Astrocyte of the spinal cord (primary cell): ENCODE measurements around the gene WFDC2.

Experiments
- DNase-seq: peaks from one replicate; pipeline ENCODE4 v3.0.0; 2011; ENCODE audit warnings: low read depth, low spot score
- H3K4me3 ChIP-seq: 2 replicates; pipeline ENCODE4 v1.5.1; 2011; ENCODE audit warnings: low read depth, mild to moderate bottlenecking, low read length, moderate library complexity
- in situ Hi-C: cut with HindIII; loops from 2 replicates; pipeline ENCODE4 v1.10.0; 2017; ENCODE audit warnings: low sequenced_read_pairs
- TF ChIP-seq, protein P1 (sequence below): IDR thresholded peaks from 2 replicates; pipeline ENCODE4 v1.5.1; 2012; ENCODE audit warnings: low read depth, mild to moderate bottlenecking, low read length, inconsistent platforms

Gene WFDC2

DNA sequence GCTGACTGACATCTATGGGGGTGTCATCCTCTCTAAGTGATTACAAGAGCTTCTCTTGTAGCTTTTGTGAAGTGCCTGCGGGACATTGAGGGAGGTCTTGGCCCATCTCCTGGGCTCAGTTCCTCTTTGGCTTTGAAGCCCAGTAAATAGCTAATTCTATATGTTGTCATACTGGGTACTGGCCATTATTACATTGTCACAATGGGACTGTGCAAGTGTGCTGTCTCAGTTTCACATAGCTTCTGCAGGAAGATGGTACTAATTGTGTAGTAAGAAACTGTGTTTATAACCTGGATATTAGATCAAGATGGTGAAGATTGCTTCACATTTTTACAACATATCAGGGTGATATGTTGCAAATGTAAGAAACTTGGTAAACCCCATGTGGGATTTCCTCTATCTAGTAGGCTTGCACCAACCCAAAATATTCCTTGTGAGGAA, 26.0 kb downstream of the WFDC2 start:
- TF ChIP-seq, protein P1, sequence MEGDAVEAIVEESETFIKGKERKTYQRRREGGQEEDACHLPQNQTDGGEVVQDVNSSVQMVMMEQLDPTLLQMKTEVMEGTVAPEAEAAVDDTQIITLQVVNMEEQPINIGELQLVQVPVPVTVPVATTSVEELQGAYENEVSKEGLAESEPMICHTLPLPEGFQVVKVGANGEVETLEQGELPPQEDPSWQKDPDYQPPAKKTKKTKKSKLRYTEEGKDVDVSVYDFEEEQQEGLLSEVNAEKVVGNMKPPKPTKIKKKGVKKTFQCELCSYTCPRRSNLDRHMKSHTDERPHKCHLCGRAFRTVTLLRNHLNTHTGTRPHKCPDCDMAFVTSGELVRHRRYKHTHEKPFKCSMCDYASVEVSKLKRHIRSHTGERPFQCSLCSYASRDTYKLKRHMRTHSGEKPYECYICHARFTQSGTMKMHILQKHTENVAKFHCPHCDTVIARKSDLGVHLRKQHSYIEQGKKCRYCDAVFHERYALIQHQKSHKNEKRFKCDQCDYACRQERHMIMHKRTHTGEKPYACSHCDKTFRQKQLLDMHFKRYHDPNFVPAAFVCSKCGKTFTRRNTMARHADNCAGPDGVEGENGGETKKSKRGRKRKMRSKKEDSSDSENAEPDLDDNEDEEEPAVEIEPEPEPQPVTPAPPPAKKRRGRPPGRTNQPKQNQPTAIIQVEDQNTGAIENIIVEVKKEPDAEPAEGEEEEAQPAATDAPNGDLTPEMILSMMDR = no peak
- no peak overlapping the region for H3K4me3 ChIP-seq
- DNase-seq = no peak
- in situ Hi-C loops = no loop called here

DNA sequence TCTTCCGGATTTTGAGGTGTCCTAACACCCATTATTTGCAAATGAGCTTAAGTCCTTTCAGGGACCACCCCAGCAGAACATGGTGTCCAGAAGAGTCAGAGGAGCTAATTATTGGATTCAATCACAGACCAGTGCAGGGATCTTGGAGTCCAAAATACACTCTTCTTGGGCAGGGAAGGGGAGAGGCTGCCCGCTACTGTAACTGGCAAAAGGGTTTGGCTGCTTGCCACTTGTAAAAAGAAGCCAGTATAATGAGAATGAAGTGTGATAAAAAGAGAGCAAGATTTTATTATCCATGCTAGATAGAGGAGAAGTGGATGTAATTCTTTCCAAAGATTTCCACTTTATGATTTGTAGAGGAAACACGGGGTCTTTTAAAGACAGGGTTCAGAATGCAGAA, 26.6 kb downstream of the WFDC2 start:
- DNase-seq = no peak
- in situ Hi-C loops = no loop called here
- TF ChIP-seq, protein P1 = no peak
- no peak overlapping the region for H3K4me3 ChIP-seq

DNA sequence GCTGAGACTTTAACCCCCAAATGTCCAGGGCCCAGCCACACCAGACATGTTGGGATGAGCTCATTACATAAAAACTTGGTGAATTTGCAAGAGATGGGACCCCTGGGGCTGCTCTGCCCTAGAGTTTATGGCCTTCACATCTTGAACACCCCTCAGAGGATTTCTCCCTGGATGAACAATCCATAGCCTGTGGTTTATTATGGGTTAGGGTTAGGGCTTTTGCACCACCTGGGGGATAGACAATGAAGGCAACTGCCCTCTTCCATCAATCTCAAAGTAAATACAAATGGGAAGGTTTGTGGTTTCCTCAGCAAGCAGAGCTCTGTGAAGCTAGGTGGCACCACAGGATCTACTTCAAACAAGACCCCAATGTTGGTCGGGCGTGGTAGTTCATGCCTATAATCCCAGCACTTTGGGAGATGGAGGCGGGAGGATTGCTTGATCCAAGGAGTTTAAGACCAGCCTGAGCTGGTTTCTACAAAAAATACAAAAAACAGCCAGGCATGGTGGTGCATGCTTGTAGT, 28.5 kb downstream of the WFDC2 start:
- in situ Hi-C loops = no loop called here
- TF ChIP-seq, protein P1 = no peak
- H3K4me3 ChIP-seq = no peak overlapping the region
- DNase-seq = no peak

DNA sequence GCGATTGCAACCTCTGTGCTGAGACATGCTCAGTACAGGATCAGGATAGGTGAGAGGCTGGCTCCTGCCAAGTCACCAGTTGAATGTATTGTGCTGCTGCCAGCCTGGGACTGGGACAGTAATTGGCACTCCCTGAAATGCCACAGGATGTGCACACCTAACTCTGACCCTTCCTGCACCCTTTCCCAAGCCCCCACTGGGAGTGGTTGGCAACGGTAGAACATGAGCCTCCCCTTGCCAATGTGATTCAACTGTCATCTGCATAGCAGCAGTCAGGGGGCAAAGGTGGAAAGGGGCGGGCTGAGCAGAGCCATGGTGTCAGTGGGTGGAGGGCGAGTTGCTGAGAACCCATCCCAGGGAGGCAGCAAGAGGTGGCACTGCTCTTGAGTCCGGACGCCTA, 30.5 kb downstream of the WFDC2 start:
- DNase-seq = no peak
- no peak overlapping the region for H3K4me3 ChIP-seq
- TF ChIP-seq, protein P1 = no peak
- in situ Hi-C loops = no loop called here

DNA sequence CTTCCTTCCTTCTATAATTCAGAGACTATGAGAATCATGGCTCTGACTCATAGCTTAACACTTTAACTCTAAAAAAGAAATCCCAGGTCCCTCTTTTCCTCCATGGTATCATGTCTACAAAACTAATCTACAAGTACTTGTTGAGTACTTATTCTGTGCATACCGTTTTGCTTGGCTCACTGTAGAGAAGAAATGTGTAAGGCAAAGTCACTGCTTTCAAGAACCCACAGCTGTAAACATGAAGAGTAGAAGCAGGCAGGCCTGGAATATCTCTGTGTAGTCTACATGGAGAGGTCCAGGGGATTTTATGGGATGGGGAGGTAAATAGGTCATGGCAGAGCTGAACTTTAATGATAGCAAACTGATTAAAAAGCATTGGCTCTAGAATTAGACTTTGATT, 32.0 kb downstream of the WFDC2 start:
- in situ Hi-C loops = no loop called here

DNA sequence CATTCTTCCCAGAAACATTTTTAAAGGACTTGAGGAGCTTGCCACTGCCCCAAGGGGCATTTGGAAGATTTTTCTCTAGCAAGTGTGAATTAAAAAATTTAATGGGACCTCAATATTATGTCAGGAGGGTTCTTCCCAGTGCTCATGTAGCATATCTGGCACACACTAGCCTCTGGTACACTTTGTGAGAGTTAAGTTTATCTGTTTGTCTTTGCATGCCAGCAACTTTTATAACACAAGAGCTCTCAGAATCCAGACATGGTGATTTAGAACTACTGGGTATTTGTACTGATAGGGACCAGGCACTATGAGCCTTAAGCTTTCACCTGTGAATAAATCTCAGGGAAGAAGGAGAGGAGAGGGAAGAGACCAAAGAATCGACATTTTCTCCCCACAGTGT, 33.0 kb downstream of the WFDC2 start:
- no peak overlapping the region for H3K4me3 ChIP-seq
- DNase-seq = no peak
- in situ Hi-C loops = no loop called here
- TF ChIP-seq, protein P1 = no peak

More for the DNA sequence above, 32.0 kb downstream of the WFDC2 start:
- TF ChIP-seq, protein P1 = no peak
- no peak for DNase-seq
- no peak overlapping the region for H3K4me3 ChIP-seq

DNA sequence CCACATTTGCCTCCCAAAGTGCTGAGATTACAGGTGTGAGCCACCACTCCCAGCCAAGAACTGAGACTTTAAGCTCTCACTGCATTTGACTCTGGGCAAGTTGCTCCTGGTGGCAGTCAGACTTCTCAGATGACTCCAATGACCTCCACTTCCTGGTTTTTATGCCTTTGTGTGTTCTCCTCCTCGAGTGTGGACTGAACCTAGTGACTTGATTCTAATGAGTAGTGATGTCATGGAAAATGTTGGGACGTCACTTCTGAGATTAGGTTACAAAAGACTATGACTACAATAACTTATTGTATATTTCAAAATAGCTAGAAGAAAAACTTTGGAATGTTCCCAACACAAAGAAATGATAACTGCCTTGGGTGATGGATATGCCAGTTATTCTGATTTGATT, 33.9 kb downstream of the WFDC2 start:
- TF ChIP-seq, protein P1 = no peak
- in situ Hi-C loops = no loop called here
- H3K4me3 ChIP-seq = no peak overlapping the region
- DNase-seq = no peak
